HG02981 (cell line): ENCODE results near the gene PAX2.

Experiments used
- ATAC-seq: cut with Tn5 transposase; IDR thresholded peaks from one replicate; pipeline ENCODE4 v1.9.1; 2021; ENCODE audit warnings: mild to moderate bottlenecking, moderate library complexity; ENCODE audit not compliant: unreplicated experiment

Gene PAX2

DNA sequence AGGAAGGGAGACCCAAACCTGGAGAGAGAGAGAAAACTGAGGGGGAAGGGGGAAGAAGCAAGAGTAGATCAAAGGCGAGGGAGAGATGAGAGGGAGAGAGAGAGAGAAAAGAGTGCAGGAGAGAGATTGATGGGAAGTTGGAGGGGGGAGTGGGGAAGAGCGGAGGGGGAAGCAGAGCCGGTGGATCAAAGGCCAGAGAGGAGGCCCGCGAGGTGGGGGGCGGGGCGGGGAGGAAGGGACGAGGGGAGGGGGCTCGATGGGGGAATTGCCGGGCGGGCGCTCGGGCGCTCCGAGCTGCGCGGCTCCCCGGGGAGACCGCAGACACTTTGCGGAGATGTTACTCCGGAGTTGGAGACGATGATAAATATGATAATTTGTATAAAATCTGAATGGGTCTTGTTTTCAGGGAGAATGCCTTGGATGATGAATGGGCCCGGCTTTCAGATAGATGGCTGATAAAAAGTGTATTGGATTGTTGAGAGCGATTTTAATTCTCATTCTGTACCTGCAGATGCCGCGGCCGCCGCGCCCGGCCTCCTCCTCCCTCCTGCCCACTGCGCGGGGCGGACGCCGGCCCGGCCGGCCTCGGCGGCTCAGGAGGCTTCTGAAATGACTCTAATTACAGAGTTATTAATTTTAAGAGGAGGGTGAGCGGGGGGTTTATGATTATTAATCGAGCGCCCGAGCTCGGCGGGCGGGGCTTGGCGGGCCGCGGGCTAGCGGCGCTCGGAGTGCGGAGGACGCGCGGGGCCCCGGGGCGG is 21.4 kb upstream of the PAX2 start:
- no peak for ATAC-seq

DNA sequence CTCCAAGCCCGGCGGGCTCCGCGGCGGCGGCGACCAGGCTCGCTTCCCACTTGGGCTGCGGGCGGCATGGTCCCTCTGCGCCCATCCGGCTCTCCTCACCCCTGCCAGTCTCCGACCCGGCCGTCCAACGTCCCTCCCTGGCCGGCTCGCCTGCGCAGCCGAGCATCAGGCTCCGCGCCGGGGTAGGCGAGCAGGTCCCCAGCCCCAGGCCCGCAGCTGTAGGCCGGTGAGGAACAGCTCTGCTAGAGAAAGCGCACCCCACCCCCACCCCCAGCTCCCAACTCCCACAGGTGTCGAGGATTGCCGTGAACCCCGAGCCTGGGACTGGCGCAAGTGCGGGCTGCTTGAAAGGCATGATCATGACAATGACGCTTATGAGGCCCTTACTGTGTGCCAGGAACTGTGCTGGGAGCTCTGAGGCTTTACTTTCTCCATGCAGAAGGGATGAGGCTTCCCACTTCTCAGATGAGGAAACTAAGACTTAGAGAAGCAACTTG is 20.8 kb upstream of the PAX2 start:
- ATAC-seq = no peak

GRCh38 chr10:100725071-100725471 is 20.3 kb upstream of the PAX2 start:
- no peak for ATAC-seq

- ATAC-seq = no peak
Measured at GRCh38 chr10:100725869-100726426, 19.4 kb upstream of the PAX2 start.

- ATAC-seq = no peak
Measured at GRCh38 chr10:100727808-100728207, 17.6 kb upstream of the PAX2 start.

DNA sequence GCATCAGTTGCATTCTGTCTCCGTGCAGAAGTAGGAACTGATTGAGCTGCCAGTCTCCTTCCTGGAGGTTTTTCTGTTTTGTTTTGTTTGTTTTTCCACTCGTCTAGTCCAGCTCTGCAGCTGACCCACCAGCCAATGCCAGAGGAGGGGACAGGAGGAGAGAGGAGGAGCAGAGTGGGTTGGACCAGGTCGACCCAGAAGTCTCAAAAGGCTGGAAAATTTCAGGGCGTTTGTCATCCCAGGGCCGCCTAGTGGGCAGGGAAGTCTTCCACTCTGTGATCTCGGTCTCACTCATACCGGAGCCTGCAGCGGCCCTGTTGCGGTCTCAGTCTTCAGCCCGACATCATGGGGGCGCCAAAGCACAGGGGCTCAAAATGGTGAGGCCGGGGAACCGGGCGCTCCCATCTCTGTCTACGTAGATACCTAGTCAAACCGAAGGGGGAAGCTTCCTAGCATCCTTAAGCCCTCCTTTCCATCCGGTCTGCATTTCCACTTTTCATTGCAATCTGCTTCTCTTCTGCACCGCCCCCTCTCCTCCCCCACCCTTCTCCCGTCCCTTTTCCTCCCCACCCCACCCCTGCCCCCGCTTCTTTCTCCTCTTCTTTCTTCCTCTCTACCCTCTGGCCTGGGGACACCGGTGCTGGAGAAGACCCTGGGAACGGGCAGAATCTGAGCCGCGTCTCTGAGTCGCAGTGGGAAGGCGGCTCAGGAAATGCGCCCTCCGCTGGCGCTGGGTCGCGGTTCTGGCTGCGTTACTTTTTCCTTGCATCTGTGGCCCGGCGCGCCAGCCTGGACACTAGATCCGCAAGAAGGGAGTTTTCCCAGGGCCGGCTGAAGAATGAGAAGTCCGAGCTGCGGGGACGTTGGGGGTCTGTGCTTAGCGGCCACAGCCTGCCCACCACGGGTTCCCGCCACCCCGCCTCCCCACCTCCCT is 16.2 kb upstream of the PAX2 start:
- ATAC-seq = no peak

GRCh38 chr10:100729862-100730724 is 15.3 kb upstream of the PAX2 start:
- no peak for ATAC-seq

- ATAC-seq = peak; percentile 62
Measured at GRCh38 chr10:100730725-100731406, 14.5 kb upstream of the PAX2 start.

GRCh38 chr10:100731407-100732240 is 13.8 kb upstream of the PAX2 start:
- ATAC-seq = no peak

GRCh38 chr10:100732241-100732596 is 13.2 kb upstream of the PAX2 start:
- ATAC-seq = no peak

- ATAC-seq = no peak
Measured at GRCh38 chr10:100733329-100733728, 12.1 kb upstream of the PAX2 start.

DNA sequence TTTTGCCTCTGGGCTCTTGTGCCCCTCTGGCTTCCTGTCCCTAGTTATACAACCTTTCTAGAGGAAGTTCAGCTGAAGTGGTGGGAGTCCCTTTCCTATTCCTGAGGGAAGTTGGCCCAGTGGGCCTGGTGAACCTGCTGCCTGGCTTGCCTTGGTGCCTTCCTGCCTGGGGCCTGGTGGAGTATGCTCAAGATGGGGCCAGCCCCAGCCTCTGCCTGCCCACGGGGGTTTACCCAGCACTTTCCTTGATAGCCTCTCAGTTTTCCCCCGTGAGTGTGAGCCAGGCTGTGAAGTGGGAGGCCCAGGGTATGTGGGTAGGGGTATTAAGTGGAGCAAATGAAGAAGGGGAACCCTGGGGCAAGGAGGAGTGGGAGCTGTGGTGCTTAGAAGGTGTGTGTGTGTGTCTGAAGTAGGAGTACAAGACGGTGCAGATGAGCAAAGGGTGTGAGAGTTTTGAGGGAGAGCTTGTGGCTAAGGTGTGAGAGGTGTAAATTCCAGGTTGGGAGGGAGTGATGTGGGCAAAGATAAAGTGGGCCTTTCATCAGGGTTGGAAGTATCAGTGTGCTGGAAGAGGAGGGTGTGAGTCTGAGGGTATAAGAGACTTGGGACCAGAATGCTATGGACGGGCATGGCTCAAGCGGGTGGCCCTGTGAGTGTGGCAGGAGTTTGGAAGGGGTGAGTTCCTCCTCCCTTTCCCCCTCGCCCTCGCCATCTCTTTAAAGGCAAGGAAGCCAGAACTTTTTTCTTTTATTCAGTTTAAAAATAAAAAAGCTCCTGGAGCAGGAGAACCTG is 10.9 kb upstream of the PAX2 start:
- no peak for ATAC-seq

- no peak for ATAC-seq
Measured at GRCh38 chr10:100735087-100735336, 10.4 kb upstream of the PAX2 start.

DNA sequence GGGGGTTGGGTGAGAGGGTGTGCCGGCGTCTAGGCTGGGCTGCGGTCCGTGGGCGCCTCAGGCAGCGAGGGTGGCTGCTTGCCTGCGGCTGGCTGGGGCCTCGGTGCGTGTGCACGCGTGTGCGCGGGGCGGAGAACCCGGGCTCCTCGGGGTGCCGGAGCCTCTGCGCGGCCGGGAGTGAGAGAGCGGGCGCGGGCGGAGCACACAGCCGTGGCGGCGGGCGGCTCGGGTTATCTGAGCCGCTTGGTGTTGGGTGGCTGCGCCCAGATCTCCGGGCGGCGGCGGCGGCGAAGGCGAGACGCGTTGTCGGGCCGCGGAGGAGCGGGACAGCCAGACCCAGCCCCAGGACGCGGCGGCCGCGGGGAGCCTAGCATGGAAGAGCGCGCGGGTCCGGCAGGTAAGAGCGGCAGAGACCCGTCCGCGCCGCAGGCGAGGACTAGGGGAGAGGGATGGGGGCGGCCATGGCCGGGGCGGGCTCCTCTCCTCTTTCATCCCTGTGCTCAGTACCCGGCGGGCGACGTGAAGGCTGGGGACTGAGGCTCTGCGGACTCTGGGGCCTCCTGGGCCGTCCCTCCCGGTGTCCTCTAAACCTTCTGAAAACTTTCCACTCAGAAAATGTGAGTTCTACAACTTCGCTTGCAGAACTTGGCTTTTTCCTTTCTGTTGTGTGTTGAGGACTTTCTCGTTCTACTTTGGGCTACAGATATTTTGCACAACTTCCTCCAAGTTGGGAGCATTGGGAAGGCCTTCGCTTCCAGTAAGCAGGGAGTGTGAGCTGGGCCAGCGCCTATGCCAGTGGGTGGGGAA is 9.8 kb upstream of the PAX2 start:
- no peak for ATAC-seq

GRCh38 chr10:100736144-100736808 is 9.1 kb upstream of the PAX2 start:
- no peak for ATAC-seq

GRCh38 chr10:100736809-100737354 is 8.5 kb upstream of the PAX2 start:
- ATAC-seq = no peak
